HepG2 (cell line): ENCODE results near the gene ZBTB20. TPM values are rescaled to one million over a fixed set of nuclear protein-coding genes. Genes with fewer than 3 reads are reported as not detected.

Source experiments
- ATAC-seq: fragments of 200-7000 bp; cut with Tn5 transposase; 3 replicates; pipeline ENCODE4 v1.9.1; 2020; ENCODE audit warnings: mild to moderate bottlenecking, moderate library complexity
- BruUV-seq: library from RNA; stranded (reverse); fragments of 400-500 nt; replicated peaks from 2 replicates; lab custom pipeline; 2021; lab: Mats Ljungman, UMichigan
- CTCF ChIA-PET: fragments of 300-600 bp; formaldehyde crosslinking; extraction: SDS; loops from one replicate; lab custom pipeline; 2021; ENCODE audit warnings: low total read pairs, inconsistent platforms, low intra/inter-chr PET ratio; lab: Yijun Ruan, JAX
- POLR2A ChIA-PET: fragments of 350-600 bp; sonication (Branson Sonifier 250); formaldehyde crosslinking; loops from one replicate; lab custom pipeline; 2020; ENCODE audit warnings: antibody characterized with exemption, inconsistent platforms; lab: Yijun Ruan, JAX
- DNase-seq: peaks from one replicate; pipeline ENCODE4 v3.0.0-alpha.2; 2015; ENCODE audit warnings: low spot score
- FAIRE-seq: peaks from 3 replicates; lab custom pipeline; 2011; peaks lifted over from hg19 to GRCh38; lab: Jason Lieb, UNC
- H2AFZ ChIP-seq: one replicate; pipeline ENCODE4 v1.6.1; 2011; ENCODE audit warnings: low read length, inconsistent platforms
- H3K27ac ChIP-seq: fragments of 300-600 bp; 3 replicates; pipeline ENCODE4 v1.8.0; 2011; ENCODE audit warnings: mixed run types, mild to moderate bottlenecking, mixed read lengths, low read length, inconsistent platforms; ENCODE audit not compliant: insufficient read depth; ENCODE audit errors: extremely low read length
- H3K27me3 ChIP-seq, 2 experiments: fragments of 200-600 bp in 1 of 2; 2 replicates in 1 of 2; 3 replicates in 1 of 2; pipeline versions ENCODE4 v1.6.0 to v1.8.0; 2011; ENCODE audit warnings: low read length in 2 of 2, mild to moderate bottlenecking in 2 of 2, moderate library complexity in 2 of 2, inconsistent platforms in 1 of 2; ENCODE audit not compliant: insufficient read depth in 2 of 2, control insufficient read depth in 1 of 2
- H3K36me3 ChIP-seq, 2 experiments: fragments of 200-600 bp in 1 of 2; replicated peaks in 1 of 2; 2 replicates in 1 of 2; 3 replicates in 1 of 2; pipeline versions ENCODE4 v1.5.1 to v1.8.0; 2011; ENCODE audit warnings: low read length in 2 of 2, inconsistent platforms in 1 of 2; ENCODE audit not compliant: insufficient read depth in 2 of 2, control insufficient read depth in 1 of 2
- H3K4me1 ChIP-seq: 2 replicates; pipeline ENCODE4 v1.5.1; 2012; ENCODE audit warnings: low read length, inconsistent platforms; ENCODE audit not compliant: insufficient read depth
- H3K4me2 ChIP-seq: 2 replicates; pipeline ENCODE4 v1.6.0; 2011; ENCODE audit warnings: low read depth, low read length, inconsistent platforms
- H3K4me3 ChIP-seq, 3 experiments: fragments of 200-600 bp in 1 of 3; sonication (generic), shearing (Covaris generic) in 1 of 3; replicated peaks in 1 of 3; 2 replicates each; pipeline ENCODE4 v1.5.1; 2011 to 2016; ENCODE audit warnings: low read length in 3 of 3, inconsistent platforms in 2 of 3, low read depth in 2 of 3, mild to moderate bottlenecking in 2 of 3, control low read depth in 1 of 3, mixed read lengths in 1 of 3; ENCODE audit not compliant: insufficient read depth in 1 of 3
- H3K79me2 ChIP-seq: one replicate; pipeline ENCODE4 v1.6.1; 2011; ENCODE audit warnings: low read length, inconsistent platforms; ENCODE audit not compliant: insufficient read depth
- H3K9ac ChIP-seq: 2 replicates; pipeline ENCODE4 v1.6.0; 2011; ENCODE audit warnings: mild to moderate bottlenecking, low read depth, low read length, inconsistent platforms; ENCODE audit not compliant: insufficient read depth
- H3K9me3 ChIP-seq: 2 replicates; pipeline ENCODE4 v1.5.1; 2012; ENCODE audit warnings: mild to moderate bottlenecking, low read length
- H4K20me1 ChIP-seq: 2 replicates; pipeline ENCODE4 v1.6.0; 2011; ENCODE audit warnings: inconsistent platforms, mild to moderate bottlenecking, low read length, moderate library complexity; ENCODE audit not compliant: insufficient read depth
- ATF7 ChIP-seq, 2 experiments: fragments of 450-650 bp in 1 of 2; sonication (generic) in 1 of 2; formaldehyde crosslinking in 1 of 2; IDR thresholded peaks; 2 replicates each; pipeline versions ENCODE4 v1.4.0 to v1.6.1; 2016 to 2020; ENCODE audit warnings: antibody characterized with exemption in 1 of 2, mild to moderate bottlenecking in 1 of 2, missing genetic modification reagents in 1 of 2
- SOX13 ChIP-seq, 3 experiments: fragments of 450-650 bp in 1 of 3; sonication (generic) in 1 of 3; formaldehyde crosslinking in 1 of 3; IDR thresholded peaks in 2 of 3; conservative IDR thresholded peaks in 1 of 3; 2 replicates each; pipeline versions ENCODE4 v1.5.0 to v1.6.1; 2016 to 2020; ENCODE audit warnings: antibody characterized with exemption in 1 of 3, mild to moderate bottlenecking in 1 of 3, missing compliant biosample characterization in 1 of 3, missing genetic modification reagents in 1 of 3, moderate library complexity in 1 of 3
- TOE1 ChIP-seq: sonication (generic); formaldehyde crosslinking; IDR thresholded peaks from 2 replicates; pipeline ENCODE4 v1.4.0; 2020; ENCODE audit warnings: mild to moderate bottlenecking, missing genetic modification reagents
- ZMYM3 ChIP-seq: sonication (generic); formaldehyde crosslinking; IDR thresholded peaks from 2 replicates; pipeline ENCODE4 v1.5.1; 2020; ENCODE audit warnings: mild to moderate bottlenecking, missing genetic modification reagents
- ZNF101 ChIP-seq: sonication (generic); formaldehyde crosslinking; IDR thresholded peaks from 2 replicates; pipeline ENCODE4 v1.4.0; 2020; ENCODE audit warnings: mild to moderate bottlenecking, low read depth, missing genetic modification reagents, borderline replicate concordance
- WGBS: methylation state at CpG from one replicate; pipeline ENCODE4 v1.1.6; 2017; ENCODE audit warnings: low lambda C conversion rate; 5-methylcytosine and 5-hydroxymethylcytosine counted together
- in situ Hi-C: cut with HindIII; loops from 2 replicates; pipeline ENCODE4 v1.10.0; 2017; ENCODE audit warnings: low pct_unique_long_range_greater_than_20kb; ENCODE audit not compliant: extremely low pct_ligation_motif_present
- intact Hi-C: fragments of 100-400 bp; cut with micrococcal nuclease; formaldehyde crosslinking; loops from one replicate; pipeline ENCODE4 v1.10.0; 2022; ENCODE audit not compliant: unreplicated experiment
- polyA plus RNA-seq, 8 experiments: library from polyadenylated mRNA; depleted of rRNA in 3 of 8; stranded (reverse) in 7 of 8; unstranded in 1 of 8; fragments of >200 nt; fragmentation: Illumina TruSeq in 4 of 8; extraction: Trizol in 4 of 8; gene quantifications; 2 replicates each; pipeline versions ENCODE4 v1.2.1 to v1.2.3, GENCODE V29; 2011 to 2016; ENCODE audit warnings: low read depth in 4 of 8, missing spikeins in 1 of 8, mixed read lengths in 1 of 8; ENCODE audit not compliant: insufficient read depth in 1 of 8
- total RNA-seq, 5 experiments: library from RNA; depleted of rRNA; stranded (reverse); fragments of >200 nt; fragmentation: Illumina TruSeq; extraction: Trizol; gene quantifications; 2 replicates each; pipeline ENCODE4 v1.2.3, GENCODE V29; 2016; ENCODE audit warnings: low read depth in 1 of 5
- TF ChIP-seq, protein P1 (sequence below), 2 experiments: sonication (generic) in 1 of 2; formaldehyde crosslinking in 1 of 2; IDR thresholded peaks; 2 replicates each; pipeline versions ENCODE4 v1.5.1 to v1.6.1; 2011 to 2020; ENCODE audit warnings: borderline replicate concordance in 1 of 2, low read depth in 1 of 2, low read length in 1 of 2, mild to moderate bottlenecking in 1 of 2, missing genetic modification reagents in 1 of 2, moderate library complexity in 1 of 2

Gene ZBTB20
- total and polyA plus RNA-seq, 2 of the 13 experiments (the other 11 are each of a cell fraction or from before 2014, with no cell fraction given) = 1.9 to 8.8 TPM

DNA sequence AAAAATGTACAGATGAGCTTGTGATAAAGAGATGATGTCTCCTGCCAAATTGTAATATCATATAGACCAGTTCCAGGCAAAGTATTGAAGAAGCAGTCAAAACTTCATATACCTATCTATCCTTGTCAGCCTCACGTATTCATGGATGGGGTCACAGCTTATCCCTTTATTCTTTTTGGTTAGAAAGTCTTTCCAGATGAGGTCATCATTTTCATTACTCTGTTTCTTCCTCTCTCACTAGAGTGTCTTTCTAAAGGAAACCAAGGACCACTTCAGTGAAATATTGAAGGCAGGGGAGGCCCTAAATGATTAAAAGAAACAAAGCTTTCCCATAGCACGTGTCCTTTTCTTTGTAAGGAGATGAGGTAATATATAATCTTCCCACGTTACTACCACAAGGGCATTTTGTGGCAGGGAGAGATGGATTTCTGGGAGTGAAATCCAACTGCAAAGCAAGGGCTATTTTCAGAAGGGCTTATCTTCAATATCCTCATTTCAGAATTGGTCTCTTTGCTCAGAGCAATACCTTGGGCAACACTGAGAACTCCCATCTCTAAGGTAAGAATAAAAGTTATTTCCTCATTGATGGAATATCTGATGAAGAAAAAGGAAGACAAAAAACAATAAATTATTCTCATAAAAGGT lies 593.0 kb downstream of the ZBTB20 start:
- Histone ChIP-seq H3K9ac (no peak overlapping the region), H3K27ac (no peak overlapping the region), H2AFZ (no peak overlapping the region), H3K79me2 (no peaks in the 10 kb centered on the region), H3K9me3 (no peaks in the 10 kb centered on the region), H3K4me1 (no peaks in the 10 kb centered on the region), H3K36me3 (no peaks in the 10 kb centered on the region), H4K20me1 (no peaks in the 10 kb centered on the region), H3K27me3 (no peaks in the 10 kb centered on the region), H3K4me3 (no peak overlapping the region), H3K4me2 (no peak overlapping the region)
- WGBS = 94% methylated on average over 3 of the region's 3 CpGs
- in situ Hi-C loops (no loop called here), intact Hi-C loops (no loop called here)
- DNase-seq (no peak), ATAC-seq (no peak), FAIRE-seq (no peak)
- ChIA-PET POLR2A (no interaction called here), CTCF (no interaction called here)
- BruUV-seq = no TSS peak
- no peak for TF ChIP-seq TOE1 (CRISPR knock-in tag)
- TF ChIP-seq, protein P1, sequence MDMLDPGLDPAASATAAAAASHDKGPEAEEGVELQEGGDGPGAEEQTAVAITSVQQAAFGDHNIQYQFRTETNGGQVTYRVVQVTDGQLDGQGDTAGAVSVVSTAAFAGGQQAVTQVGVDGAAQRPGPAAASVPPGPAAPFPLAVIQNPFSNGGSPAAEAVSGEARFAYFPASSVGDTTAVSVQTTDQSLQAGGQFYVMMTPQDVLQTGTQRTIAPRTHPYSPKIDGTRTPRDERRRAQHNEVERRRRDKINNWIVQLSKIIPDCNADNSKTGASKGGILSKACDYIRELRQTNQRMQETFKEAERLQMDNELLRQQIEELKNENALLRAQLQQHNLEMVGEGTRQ (IDR thresholded peaks at IDR 0.05; ENCODE audit: low read depth, low read length) = no peak
- TF ChIP-seq, protein P1 (CRISPR knock-in tag; IDR thresholded peaks at IDR 0.05; ENCODE audit: borderline replicate concordance) = no peak
- TF ChIP-seq ZNF101 (CRISPR knock-in tag) = no peak
- peak; percentile 79 for TF ChIP-seq ATF7 (IDR thresholded peaks at IDR 0.05)
- no peak for TF ChIP-seq ATF7 (CRISPR knock-in tag; IDR thresholded peaks at IDR 0.05)
- no peak for TF ChIP-seq SOX13 (IDR thresholded peaks at IDR 0.05)
- TF ChIP-seq SOX13 (CRISPR knock-in tag; conservative IDR thresholded peaks at IDR 0.05 in 1 of 2, IDR thresholded peaks at IDR 0.05 in 1 of 2) = no peak
- TF ChIP-seq ZMYM3 (CRISPR knock-in tag) = no peak
